Endothelial cell of umbilical vein (primary cell): ENCODE data around the gene KCNC4. TPM values are rescaled to one million over a fixed set of nuclear protein-coding genes. Genes with fewer than 3 reads are reported as not detected.

Source experiments
- BruUV-seq: library from RNA; stranded (reverse); fragments of 400-500 nt; replicated peaks from 2 replicates; lab custom pipeline; 2021; lab: Mats Ljungman, UMichigan
- CTCF ChIA-PET: fragments of 300-600, 350-600 bp; sonication (Branson Sonifier 250); formaldehyde crosslinking; loops from one replicate; lab custom pipeline; 2021; ENCODE audit warnings: antibody characterized with exemption, inconsistent platforms; lab: Charles Lee
- POLR2A ChIA-PET: fragments of 300-600, 350-600 bp; sonication (Branson Sonifier 250); formaldehyde crosslinking; loops from one replicate; lab custom pipeline; 2021; ENCODE audit warnings: antibody characterized with exemption, inconsistent platforms; lab: Charles Lee
- DNase-seq: peaks from one replicate; pipeline ENCODE4 v3.0.0-alpha.2; 2011; ENCODE audit warnings: low read depth, low spot score
- FAIRE-seq: peaks from 2 replicates; lab custom pipeline; 2011; peaks lifted over from hg19 to GRCh38; lab: Jason Lieb, UNC
- H2AFZ ChIP-seq: 2 replicates; pipeline ENCODE4 v1.6.0; 2012; ENCODE audit warnings: low read depth, low read length, control low read depth, inconsistent platforms
- H3K27ac ChIP-seq: 2 replicates; pipeline ENCODE4 v1.5.1; 2011; ENCODE audit warnings: low read depth, mild to moderate bottlenecking, control low read depth, low read length, moderate library complexity; ENCODE audit not compliant: insufficient read depth
- H3K27me3 ChIP-seq, 2 experiments: 2 replicates each; pipeline versions ENCODE4 v1.6.0 to v1.6.1; 2011; ENCODE audit warnings: low read length in 2 of 2, mixed read lengths in 1 of 2; ENCODE audit not compliant: control insufficient read depth in 2 of 2, insufficient read depth in 2 of 2
- H3K36me3 ChIP-seq, 2 experiments: 2 replicates in 1 of 2; 3 replicates in 1 of 2; pipeline ENCODE4 v1.5.1; 2011; ENCODE audit warnings: low read length in 2 of 2, mild to moderate bottlenecking in 1 of 2, moderate library complexity in 1 of 2; ENCODE audit not compliant: control insufficient read depth in 2 of 2, insufficient read depth in 2 of 2; ENCODE audit errors: extremely low read depth in 1 of 2
- H3K4me1 ChIP-seq: 3 replicates; pipeline ENCODE4 v1.5.1; 2011; ENCODE audit warnings: mild to moderate bottlenecking, low read length; ENCODE audit not compliant: control insufficient read depth, insufficient read depth; ENCODE audit errors: extremely low read depth
- H3K4me2 ChIP-seq: 2 replicates; pipeline ENCODE4 v1.6.1; 2011; ENCODE audit warnings: low read length, control low read depth, mixed read lengths; ENCODE audit not compliant: insufficient read depth
- H3K4me3 ChIP-seq, 3 experiments: fragments of 200-600 bp in 1 of 3; sonication (generic), shearing (Covaris generic) in 1 of 3; replicated peaks in 1 of 3; 2 replicates each; pipeline ENCODE4 v1.5.1; 2011 to 2016; ENCODE audit warnings: control low read depth in 3 of 3, low read length in 3 of 3, mild to moderate bottlenecking in 2 of 3, inconsistent platforms in 1 of 3, low read depth in 1 of 3, moderate library complexity in 1 of 3; ENCODE audit not compliant: insufficient read depth in 1 of 3
- H3K79me2 ChIP-seq: 2 replicates; pipeline ENCODE4 v1.6.0; 2012; ENCODE audit warnings: low read length, inconsistent platforms; ENCODE audit not compliant: control insufficient read depth, insufficient read depth
- H3K9ac ChIP-seq: replicated peaks from 2 replicates; pipeline ENCODE3; 2011; ENCODE audit warnings: low read length, control low read depth; ENCODE audit not compliant: insufficient read depth; ENCODE audit errors: extremely low read depth
- H3K9me1 ChIP-seq: replicated peaks from 3 replicates; pipeline ENCODE4 v1.6.0; 2011; ENCODE audit warnings: mild to moderate bottlenecking, low read length; ENCODE audit not compliant: control insufficient read depth, insufficient read depth; ENCODE audit errors: extremely low read depth
- H3K9me3 ChIP-seq: replicated peaks from 2 replicates; pipeline ENCODE4 v1.5.1; 2012; ENCODE audit warnings: low read length, inconsistent platforms; ENCODE audit not compliant: control insufficient read depth, insufficient read depth
- H4K20me1 ChIP-seq: replicated peaks from 2 replicates; pipeline ENCODE3; 2011; ENCODE audit warnings: mild to moderate bottlenecking, low read length; ENCODE audit not compliant: control insufficient read depth, insufficient read depth; ENCODE audit errors: extremely low read depth
- EZH2 ChIP-seq: IDR thresholded peaks from 2 replicates; pipeline ENCODE4 v1.6.1; 2012; ENCODE audit warnings: borderline replicate concordance, low read depth, mild to moderate bottlenecking, moderate library complexity, low read length, inconsistent platforms; ENCODE audit not compliant: severe bottlenecking
- FOS ChIP-seq: IDR thresholded peaks from 2 replicates; pipeline ENCODE4 v1.6.1; 2011; ENCODE audit warnings: mild to moderate bottlenecking, low read length, moderate library complexity, borderline replicate concordance; ENCODE audit not compliant: insufficient read depth
- GATA2 ChIP-seq: IDR thresholded peaks from 2 replicates; pipeline ENCODE4 v1.7.0; 2011; ENCODE audit warnings: low read depth, mild to moderate bottlenecking, moderate library complexity, mixed read lengths, low read length; ENCODE audit not compliant: insufficient read length, insufficient read depth
- JUN ChIP-seq: IDR thresholded peaks from 2 replicates; pipeline ENCODE4 v1.6.1; 2011; ENCODE audit warnings: borderline replicate concordance, low read depth; ENCODE audit not compliant: insufficient read length, insufficient read depth
- MAX ChIP-seq: IDR thresholded peaks from 2 replicates; pipeline ENCODE4 v1.6.1; 2011; ENCODE audit not compliant: insufficient read depth, insufficient read length
- MYC ChIP-seq: IDR thresholded peaks from one replicate; pipeline ENCODE4 v1.6.1; 2011; ENCODE audit warnings: mild to moderate bottlenecking, low read depth, low read length
- POLR2A ChIP-seq: IDR thresholded peaks from 2 replicates; pipeline ENCODE4 v1.6.1; 2012; ENCODE audit warnings: low read depth, mild to moderate bottlenecking, control low read depth, low read length
- POLR2AphosphoS5 ChIP-seq: IDR thresholded peaks from 2 replicates; pipeline ENCODE4 v1.6.1; 2012; ENCODE audit warnings: low read depth, mild to moderate bottlenecking, control low read depth, low read length, moderate library complexity; ENCODE audit not compliant: insufficient read depth
- dilution Hi-C: fragments of 300-500 bp; cut with MboI; formaldehyde crosslinking; loops from one replicate; pipeline ENCODE4 v1.15.0; 2019; ENCODE audit warnings: low sequenced_read_pairs; ENCODE audit not compliant: extremely low pct_ligation_motif_present
- intact Hi-C: fragments of 100-400 bp; cut with micrococcal nuclease; formaldehyde crosslinking; loops from one replicate; pipeline ENCODE4 v1.10.0; 2022
- polyA plus RNA-seq, 4 experiments: library from polyadenylated mRNA; depleted of rRNA in 3 of 4; stranded (reverse) in 3 of 4; unstranded in 1 of 4; fragments of >200 nt; gene quantifications; 2 replicates each; pipeline versions ENCODE4 v1.2.1 to v1.2.3, GENCODE V29; 2011 to 2012; ENCODE audit warnings: missing spikeins in 1 of 4
- total RNA-seq: library from RNA; stranded (reverse); gene quantifications from 2 replicates; pipeline ENCODE4 v1.2.3, GENCODE V29; 2021
- TF ChIP-seq, protein P1 (sequence below), 2 donors: IDR thresholded peaks; 1 replicate in 1 of 2; 2 replicates in 1 of 2; pipeline ENCODE4 v1.5.1; 2011; ENCODE audit warnings: low read length in 2 of 2, mild to moderate bottlenecking in 2 of 2, moderate library complexity in 2 of 2, control low read depth in 1 of 2, inconsistent platforms in 1 of 2, low read depth in 1 of 2; ENCODE audit not compliant: insufficient read depth in 1 of 2; ENCODE audit errors: extremely low read depth in 1 of 2

Gene KCNC4
- total and polyA plus RNA-seq, 2 donors (not counting 3 experiments of a cell fraction or from before 2014, with no cell fraction given) = 6.7 to 22.5 TPM

GRCh38 chr1:110190282-110190929 is 19.7 kb upstream of the KCNC4 start:
- no peaks in the 10 kb centered on the region for H4K20me1 ChIP-seq
- H3K27ac ChIP-seq = no peak overlapping the region
- intact Hi-C loops = no loop called here
- CTCF ChIA-PET = interaction anchor here (0.8 to 2.0 kb wide), 4 partner anchors 17 to 306 kb away, joined by 3 to 6 read pairs (median 4); no protein-coding TSS in a partner anchor
- no peaks in the 10 kb centered on the region for H3K9me3 ChIP-seq
- H3K79me2 ChIP-seq = no peaks in the 10 kb centered on the region
- dilution Hi-C loops = no loop called here
- H3K27me3 ChIP-seq = peaks cover 6 to 21% of the 10 kb centered on the region in 2 experiments
- H3K36me3 ChIP-seq = no peaks in the 10 kb centered on the region
- DNase-seq (no peak), FAIRE-seq (no peak)
- no peak overlapping the region for H3K4me3 ChIP-seq
- no peaks in the 10 kb centered on the region for H3K9me1 ChIP-seq
- no peak overlapping the region for H2AFZ ChIP-seq
- H3K4me1 ChIP-seq = no peaks in the 10 kb centered on the region
- BruUV-seq = no TSS peak
- H3K9ac ChIP-seq = no peak overlapping the region
- POLR2A ChIA-PET = no interaction called here
- no peak for TF ChIP-seq EZH2
- no peak for TF ChIP-seq POLR2A
- TF ChIP-seq MAX = no peak
- no peak for TF ChIP-seq GATA2
- TF ChIP-seq FOS = no peak
- TF ChIP-seq MYC = no peak
- no peak overlapping the region for H3K4me2 ChIP-seq

DNA sequence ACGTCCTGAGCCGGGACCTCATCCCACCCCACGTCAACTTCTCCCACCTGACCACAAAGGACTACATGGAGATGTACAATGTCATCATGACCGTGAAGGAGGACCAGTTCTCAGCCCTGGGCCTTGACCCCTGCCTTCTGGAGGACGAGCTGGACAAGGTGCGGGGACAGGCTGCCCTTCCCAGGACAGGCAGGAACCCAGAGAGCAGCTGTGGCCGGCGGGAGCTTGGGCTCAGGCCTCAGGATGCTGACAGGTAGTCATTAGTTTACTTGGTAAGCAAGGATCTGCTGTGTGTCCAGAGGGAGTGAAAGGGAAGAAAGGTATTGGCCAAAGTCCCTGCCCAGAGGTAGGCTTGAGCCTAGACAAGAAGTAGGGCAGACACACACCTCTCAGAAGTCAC is 17.6 kb upstream of the KCNC4 start:
- H3K36me3 ChIP-seq = no peaks in the 10 kb centered on the region
- H3K4me2 ChIP-seq = no peak overlapping the region
- H3K4me3 ChIP-seq = no peak overlapping the region
- no peaks in the 10 kb centered on the region for H3K9me1 ChIP-seq
- DNase-seq (no peak), FAIRE-seq (no peak)
- TF ChIP-seq EZH2 (no peak), MYC (no peak), JUN (no peak), POLR2AphosphoS5 (no peak), MAX (no peak), POLR2A (no peak), FOS (no peak), GATA2 (no peak)
- TF ChIP-seq, protein P1, sequence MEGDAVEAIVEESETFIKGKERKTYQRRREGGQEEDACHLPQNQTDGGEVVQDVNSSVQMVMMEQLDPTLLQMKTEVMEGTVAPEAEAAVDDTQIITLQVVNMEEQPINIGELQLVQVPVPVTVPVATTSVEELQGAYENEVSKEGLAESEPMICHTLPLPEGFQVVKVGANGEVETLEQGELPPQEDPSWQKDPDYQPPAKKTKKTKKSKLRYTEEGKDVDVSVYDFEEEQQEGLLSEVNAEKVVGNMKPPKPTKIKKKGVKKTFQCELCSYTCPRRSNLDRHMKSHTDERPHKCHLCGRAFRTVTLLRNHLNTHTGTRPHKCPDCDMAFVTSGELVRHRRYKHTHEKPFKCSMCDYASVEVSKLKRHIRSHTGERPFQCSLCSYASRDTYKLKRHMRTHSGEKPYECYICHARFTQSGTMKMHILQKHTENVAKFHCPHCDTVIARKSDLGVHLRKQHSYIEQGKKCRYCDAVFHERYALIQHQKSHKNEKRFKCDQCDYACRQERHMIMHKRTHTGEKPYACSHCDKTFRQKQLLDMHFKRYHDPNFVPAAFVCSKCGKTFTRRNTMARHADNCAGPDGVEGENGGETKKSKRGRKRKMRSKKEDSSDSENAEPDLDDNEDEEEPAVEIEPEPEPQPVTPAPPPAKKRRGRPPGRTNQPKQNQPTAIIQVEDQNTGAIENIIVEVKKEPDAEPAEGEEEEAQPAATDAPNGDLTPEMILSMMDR (IDR thresholded peaks at IDR 0.05; ENCODE audit: extremely low read depth in 1 of 2, insufficient read depth in 1 of 2, low read depth in 1 of 2, low read length in 2 of 2) = no peak
- ChIA-PET CTCF (interaction anchor here (0.8 to 2.7 kb wide), 3 partner anchors 120 to 303 kb away, joined by 3 to 20 read pairs (median 7); no protein-coding TSS in a partner anchor), POLR2A (no interaction called here)
- no peaks in the 10 kb centered on the region for H4K20me1 ChIP-seq
- dilution Hi-C loops = no loop called here
- BruUV-seq = no TSS peak
- H3K27ac ChIP-seq = no peak overlapping the region
- H3K27me3 ChIP-seq = peaks cover 0 to 9% of the 10 kb centered on the region in 2 experiments
- no peaks in the 10 kb centered on the region for H3K4me1 ChIP-seq
- H3K9ac ChIP-seq = no peak overlapping the region
- H3K9me3 ChIP-seq = no peaks in the 10 kb centered on the region
- H2AFZ ChIP-seq = no peak overlapping the region
- intact Hi-C loops = no loop called here
- H3K79me2 ChIP-seq = no peaks in the 10 kb centered on the region
